ENCODE results near the gene OSR1.

OSR1 gene

GRCh38 chr2:19346983-19347618, 11.3 kb downstream of the OSR1 start:
- DNase-seq (ENCODE audit: low read depth in 1 of 2, low spot score in 1 of 2), result no peak
- in situ Hi-C loops (cut with HindIII; ENCODE audit: low pct_unique_long_range_greater_than_20kb, low sequenced_read_pairs), result no loop called here
- TF ChIP-seq JUND (IDR thresholded peaks at IDR 0.05; ENCODE audit: low read depth), result no peak

- DNase-seq (ENCODE audit: low read depth in 1 of 2, low spot score in 1 of 2), result no peak
- in situ Hi-C loops (cut with HindIII; ENCODE audit: low pct_unique_long_range_greater_than_20kb, low sequenced_read_pairs), result no loop called here
Measured at GRCh38 chr2:19337742-19338141, 20.7 kb downstream of the OSR1 start.

GRCh38 chr2:19337202-19337601, 21.2 kb downstream of the OSR1 start:
- no peak for DNase-seq (ENCODE audit: low read depth in 1 of 2, low spot score in 1 of 2)
- no peak for TF ChIP-seq JUND (IDR thresholded peaks at IDR 0.05; ENCODE audit: low read depth)
- in situ Hi-C loops (cut with HindIII; ENCODE audit: low pct_unique_long_range_greater_than_20kb, low sequenced_read_pairs), result no loop called here

More at GRCh38 chr2:19337742-19338141, 20.7 kb downstream of the OSR1 start:
- TF ChIP-seq JUND (IDR thresholded peaks at IDR 0.05; ENCODE audit: low read depth), result no peak

- no peak for TF ChIP-seq JUND (IDR thresholded peaks at IDR 0.05; ENCODE audit: low read depth)
- in situ Hi-C loops (cut with HindIII; ENCODE audit: low pct_unique_long_range_greater_than_20kb, low sequenced_read_pairs), result no loop called here
- no peak for DNase-seq (ENCODE audit: low read depth in 1 of 2, low spot score in 1 of 2)
Measured at GRCh38 chr2:19336781-19337180, 21.6 kb downstream of the OSR1 start.

GRCh38 chr2:19332503-19332902, 25.9 kb downstream of the OSR1 start:
- no peak for DNase-seq (ENCODE audit: low read depth in 1 of 2, low spot score in 1 of 2)
- TF ChIP-seq JUND (IDR thresholded peaks at IDR 0.05; ENCODE audit: low read depth), result no peak
- in situ Hi-C loops (cut with HindIII; ENCODE audit: low pct_unique_long_range_greater_than_20kb, low sequenced_read_pairs), result no loop called here

GRCh38 chr2:19331450-19331849, 27.0 kb downstream of the OSR1 start:
- in situ Hi-C loops (cut with HindIII; ENCODE audit: low pct_unique_long_range_greater_than_20kb, low sequenced_read_pairs), result no loop called here
- DNase-seq (ENCODE audit: low read depth in 1 of 2, low spot score in 1 of 2), result no peak
- TF ChIP-seq JUND (IDR thresholded peaks at IDR 0.05; ENCODE audit: low read depth), result no peak

GRCh38 chr2:19330436-19330835, 28.0 kb downstream of the OSR1 start:
- DNase-seq (ENCODE audit: low read depth in 1 of 2, low spot score in 1 of 2), result no peak
- no peak for TF ChIP-seq JUND (IDR thresholded peaks at IDR 0.05; ENCODE audit: low read depth)
- in situ Hi-C loops (cut with HindIII; ENCODE audit: low pct_unique_long_range_greater_than_20kb, low sequenced_read_pairs), result no loop called here

GRCh38 chr2:19329445-19329844, 29.0 kb downstream of the OSR1 start:
- TF ChIP-seq JUND (IDR thresholded peaks at IDR 0.05; ENCODE audit: low read depth), result no peak
- no peak for DNase-seq (ENCODE audit: low read depth in 1 of 2, low spot score in 1 of 2)
- in situ Hi-C loops (cut with HindIII; ENCODE audit: low pct_unique_long_range_greater_than_20kb, low sequenced_read_pairs), result no loop called here

GRCh38 chr2:19327496-19327895, 30.9 kb downstream of the OSR1 start:
- in situ Hi-C loops (cut with HindIII; ENCODE audit: low pct_unique_long_range_greater_than_20kb, low sequenced_read_pairs), result no loop called here
- DNase-seq (ENCODE audit: low read depth in 1 of 2, low spot score in 1 of 2), result no peak
- TF ChIP-seq JUND (IDR thresholded peaks at IDR 0.05; ENCODE audit: low read depth), result no peak

GRCh38 chr2:19321946-19322345, 36.5 kb downstream of the OSR1 start:
- no peak for TF ChIP-seq JUND (IDR thresholded peaks at IDR 0.05; ENCODE audit: low read depth)
- in situ Hi-C loops (cut with HindIII; ENCODE audit: low pct_unique_long_range_greater_than_20kb, low sequenced_read_pairs), result no loop called here
- DNase-seq (ENCODE audit: low read depth in 1 of 2, low spot score in 1 of 2), result no peak

GRCh38 chr2:19320813-19321212, 37.6 kb downstream of the OSR1 start:
- no peak for TF ChIP-seq JUND (IDR thresholded peaks at IDR 0.05; ENCODE audit: low read depth)
- DNase-seq (ENCODE audit: low read depth in 1 of 2, low spot score in 1 of 2), result no peak
- in situ Hi-C loops (cut with HindIII; ENCODE audit: low pct_unique_long_range_greater_than_20kb, low sequenced_read_pairs), result no loop called here

GRCh38 chr2:19319698-19320097, 38.7 kb downstream of the OSR1 start:
- TF ChIP-seq JUND (IDR thresholded peaks at IDR 0.05; ENCODE audit: low read depth), result no peak
- in situ Hi-C loops (cut with HindIII; ENCODE audit: low pct_unique_long_range_greater_than_20kb, low sequenced_read_pairs), result no loop called here
- no peak for DNase-seq (ENCODE audit: low read depth in 1 of 2, low spot score in 1 of 2)

GRCh38 chr2:19319064-19319463, 39.4 kb downstream of the OSR1 start:
- no peak for TF ChIP-seq JUND (IDR thresholded peaks at IDR 0.05; ENCODE audit: low read depth)
- DNase-seq (ENCODE audit: low read depth in 1 of 2, low spot score in 1 of 2), result no peak
- in situ Hi-C loops (cut with HindIII; ENCODE audit: low pct_unique_long_range_greater_than_20kb, low sequenced_read_pairs), result no loop called here

GRCh38 chr2:19313553-19313952, 44.9 kb downstream of the OSR1 start:
- in situ Hi-C loops (cut with HindIII; ENCODE audit: low pct_unique_long_range_greater_than_20kb, low sequenced_read_pairs), result no loop called here
- no peak for TF ChIP-seq JUND (IDR thresholded peaks at IDR 0.05; ENCODE audit: low read depth)
- DNase-seq (ENCODE audit: low read depth in 1 of 2, low spot score in 1 of 2), result no peak
